Hematopoietic multipotent progenitor cell treated with erythropoietin and hydrocortisone succinate and interleukin-3 and kit ligand, for 6 days (in vitro differentiated cells): ENCODE measurements around the gene MITF.

Source experiments
- DNase-seq: peaks from one replicate; pipeline ENCODE4 v3.0.0-alpha.2; 2015

MITF gene

DNA sequence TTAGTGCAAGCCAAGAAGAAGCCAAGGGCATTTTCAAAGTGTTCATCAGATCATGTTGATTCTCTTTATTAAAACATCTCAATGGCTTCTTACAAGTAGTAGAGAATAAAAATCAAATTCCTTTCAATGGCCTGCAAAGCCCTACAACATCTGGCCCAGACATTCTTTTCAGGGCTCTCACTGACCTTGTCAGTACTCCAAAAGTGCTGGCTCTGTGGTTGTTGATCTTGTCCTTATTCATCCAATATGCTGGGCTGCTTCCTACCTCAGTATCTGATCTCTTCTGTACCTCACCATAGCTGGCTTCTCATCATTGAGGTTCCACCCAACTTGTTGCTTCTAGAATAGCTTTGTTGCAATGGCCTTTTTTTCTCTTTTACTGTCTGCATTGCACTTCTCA, 186.2 kb downstream of the MITF start:
- DNase-seq, result no peak

DNA sequence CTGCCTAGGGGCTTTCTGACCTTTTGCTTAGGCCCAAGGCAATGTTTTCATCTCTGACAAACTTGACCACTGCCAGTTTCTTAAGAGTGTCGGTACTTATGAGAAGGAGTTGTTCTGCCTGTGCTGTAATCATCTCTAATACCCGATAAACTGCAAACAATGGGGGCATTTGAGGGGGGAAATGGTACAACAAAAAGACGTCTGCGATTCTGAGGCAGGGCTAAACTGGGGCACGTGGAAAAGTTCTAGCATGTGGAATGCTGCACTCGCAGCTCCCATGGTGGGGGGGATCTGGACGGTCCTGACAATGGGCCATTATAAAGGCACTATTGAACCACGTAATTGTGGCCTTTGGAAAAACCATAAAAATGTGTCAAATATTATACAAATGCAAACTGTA, 187.1 kb downstream of the MITF start:
- DNase-seq, result no peak

DNA sequence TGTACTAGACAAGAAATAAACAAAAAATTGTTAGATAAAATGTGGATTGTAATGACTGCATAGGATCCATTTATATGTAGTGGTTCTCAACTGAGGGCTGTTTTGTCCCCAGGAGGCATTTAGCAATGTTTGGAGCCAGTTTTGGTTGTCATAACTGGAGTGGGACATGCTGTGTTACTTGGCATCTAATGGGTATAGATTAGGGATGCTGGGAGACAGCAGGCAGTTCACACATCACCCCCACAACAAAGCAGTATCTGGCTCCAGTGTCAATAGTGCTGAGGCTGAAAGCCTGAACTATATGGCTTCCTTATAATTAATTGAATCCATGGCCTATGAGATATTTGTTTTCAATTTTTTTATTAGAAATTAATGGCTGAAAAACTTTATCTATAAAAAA, 188.3 kb downstream of the MITF start:
- DNase-seq, result no peak

DNA sequence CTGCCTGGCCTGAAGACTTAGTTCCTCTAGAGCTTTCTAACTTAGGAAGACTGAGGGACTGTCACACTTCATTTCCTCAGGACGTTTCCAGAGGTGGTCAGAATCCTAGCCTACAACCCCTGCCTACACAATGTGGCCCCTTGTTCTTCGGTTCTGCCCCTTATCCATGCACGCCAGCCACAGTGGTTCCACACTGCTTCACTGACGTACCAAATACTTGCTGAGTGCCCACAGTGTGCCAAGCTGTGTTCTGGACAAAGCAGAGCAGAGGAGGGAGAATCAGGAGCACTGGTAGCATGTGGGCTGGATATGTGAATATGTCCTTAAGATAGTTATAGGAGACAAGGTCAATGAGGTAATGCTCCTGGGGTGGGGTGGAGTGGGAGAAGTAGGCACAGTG, 189.8 kb downstream of the MITF start:
- no peak for DNase-seq

DNA sequence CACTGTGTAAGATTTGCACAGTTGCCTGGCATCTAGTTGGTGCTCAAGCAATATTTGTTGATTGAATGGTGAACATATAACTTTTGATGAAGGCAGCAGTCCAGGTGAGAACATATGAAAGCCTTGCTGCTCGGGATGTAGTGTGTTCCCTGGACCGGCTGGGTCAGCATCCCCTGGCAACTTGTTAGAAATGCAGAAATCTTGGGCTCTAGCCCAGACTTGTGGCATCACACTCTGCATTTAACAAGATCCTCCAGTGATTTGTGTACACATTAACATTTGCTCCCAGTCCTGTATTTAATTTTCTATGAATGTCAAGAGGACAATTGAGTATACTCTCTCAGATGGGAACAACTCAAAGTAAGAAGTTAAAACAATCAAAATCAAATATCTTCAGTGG, 191.3 kb downstream of the MITF start:
- no peak for DNase-seq

DNA sequence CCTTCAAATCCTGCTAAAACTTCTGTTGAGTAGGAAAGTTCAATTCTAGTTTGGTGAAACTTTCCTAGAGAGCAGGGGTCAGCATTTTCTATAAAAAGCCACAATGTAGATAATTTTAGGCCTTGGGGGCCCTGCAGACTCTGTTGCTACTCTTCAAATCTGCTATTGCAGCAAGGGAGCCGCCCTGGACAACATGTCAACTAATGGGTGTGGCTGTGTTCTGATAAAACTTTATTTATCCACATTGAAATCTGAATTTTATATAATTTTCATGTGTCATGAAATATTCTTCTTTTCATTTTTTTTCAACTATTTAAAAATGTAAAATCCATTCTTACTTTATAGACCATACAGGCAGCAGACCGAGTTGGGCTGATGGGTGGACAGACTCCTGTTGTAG, 192.8 kb downstream of the MITF start:
- no peak for DNase-seq

DNA sequence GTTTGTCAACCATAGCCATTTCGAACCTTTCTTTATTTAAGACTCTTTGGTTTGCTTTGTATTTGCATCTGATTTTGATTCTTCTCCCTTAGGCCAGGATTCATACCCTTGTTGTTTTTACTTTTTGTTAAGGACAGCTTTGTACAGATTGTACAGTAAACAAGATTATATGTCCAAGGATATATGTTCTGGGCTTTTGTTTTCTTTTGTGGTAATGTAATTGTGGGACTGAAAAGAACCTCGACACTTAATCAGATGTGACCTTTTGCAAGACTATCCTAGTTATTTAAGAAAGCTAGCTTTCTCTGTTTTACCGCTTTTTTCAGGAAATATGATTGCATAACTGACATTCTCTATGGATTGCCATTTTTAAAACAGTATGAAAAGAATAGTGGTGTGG, 193.2 kb downstream of the MITF start:
- no peak for DNase-seq

DNA sequence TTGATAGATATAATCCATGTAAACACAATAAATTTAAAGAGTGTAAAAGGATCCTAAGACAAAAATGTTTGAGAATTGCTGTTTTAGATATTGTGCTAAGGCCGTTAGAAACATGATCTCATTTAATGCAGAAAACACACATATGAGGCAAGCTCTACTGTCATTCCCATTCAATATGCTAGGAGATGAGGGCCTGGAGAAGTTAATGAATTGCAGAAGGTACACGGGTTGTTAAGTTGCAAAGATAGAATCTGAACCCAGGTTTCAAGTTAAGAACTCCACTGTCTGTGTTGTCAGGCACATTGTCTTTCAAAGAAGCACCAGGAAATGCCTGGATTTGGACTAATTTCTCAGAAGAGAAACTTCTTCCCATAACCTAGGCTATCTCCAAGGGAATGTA, 195.1 kb downstream of the MITF start:
- DNase-seq, result no peak

DNA sequence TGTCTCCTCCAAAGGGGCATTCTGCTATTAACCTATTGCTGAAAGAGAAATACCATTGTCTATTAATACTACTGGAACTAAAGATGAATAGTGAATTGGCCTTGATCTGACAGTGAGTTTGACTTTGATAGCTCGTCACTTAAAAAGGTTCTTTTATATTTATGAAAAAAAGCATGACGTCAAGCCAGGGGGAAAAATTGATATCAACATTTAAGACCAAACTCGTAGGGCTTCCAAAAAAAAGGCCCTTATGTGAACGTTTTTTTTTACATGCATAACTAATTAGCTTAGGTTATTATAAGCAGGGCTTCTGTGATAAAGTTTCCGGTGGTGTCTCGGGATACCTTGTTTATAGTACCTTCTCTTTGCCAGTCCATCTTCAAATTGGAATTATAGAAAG, 197.0 kb downstream of the MITF start:
- no peak for DNase-seq

DNA sequence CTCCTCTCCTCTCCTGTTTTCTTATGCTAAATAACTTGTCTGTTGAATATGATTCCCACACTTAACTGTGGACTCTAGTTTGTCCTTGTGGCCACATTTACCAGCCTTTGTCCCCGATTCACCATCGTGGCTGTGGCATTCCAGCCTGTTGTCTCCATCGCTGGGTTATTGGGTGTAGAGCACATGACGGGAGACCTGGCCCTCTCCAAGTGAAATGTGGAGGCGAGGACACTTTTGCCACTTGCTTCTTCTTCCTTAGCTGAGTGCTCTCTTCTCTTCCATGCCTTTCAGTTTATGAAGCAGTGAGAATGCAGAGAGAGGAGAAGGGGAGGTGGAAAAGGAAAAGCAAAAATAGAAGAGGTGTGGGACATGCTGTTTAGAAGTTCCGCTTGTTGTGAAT, 198.8 kb downstream of the MITF start:
- DNase-seq, result no peak

DNA sequence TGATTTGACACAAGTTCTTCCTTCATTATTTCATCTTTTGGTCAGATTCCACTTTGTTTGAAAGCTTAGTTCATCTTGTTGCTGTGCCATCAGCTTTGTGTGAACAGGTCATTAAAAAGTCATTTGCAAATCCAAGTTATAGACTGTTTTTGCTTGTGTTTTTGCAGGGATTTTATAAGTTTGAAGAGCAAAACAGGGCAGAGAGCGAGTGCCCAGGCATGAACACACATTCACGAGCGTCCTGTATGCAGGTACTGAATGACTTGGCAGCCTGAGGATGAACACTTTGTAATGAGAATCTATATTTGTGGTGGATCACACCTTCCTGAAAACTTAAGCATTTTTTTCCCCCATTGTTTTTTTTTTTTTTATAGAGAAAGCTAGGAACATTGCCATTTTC, 199.7 kb downstream of the MITF start:
- no peak for DNase-seq

DNA sequence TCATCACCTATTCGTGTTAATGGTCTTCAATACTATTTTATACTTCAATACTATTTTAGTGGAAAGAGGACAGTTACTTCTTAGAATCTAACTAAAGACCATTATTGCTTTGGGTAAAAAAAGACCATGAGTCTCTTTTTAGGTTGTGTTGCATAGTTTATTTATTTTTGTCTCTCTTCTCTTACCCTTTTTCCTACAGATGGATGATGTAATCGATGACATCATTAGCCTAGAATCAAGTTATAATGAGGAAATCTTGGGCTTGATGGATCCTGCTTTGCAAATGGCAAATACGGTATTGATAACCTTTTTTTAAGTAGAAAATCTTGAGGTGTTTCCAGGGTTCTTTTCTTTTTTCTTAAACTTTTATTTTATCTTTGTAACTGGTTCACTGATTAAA, 201.8 kb downstream of the MITF start:
- DNase-seq, result no peak

DNA sequence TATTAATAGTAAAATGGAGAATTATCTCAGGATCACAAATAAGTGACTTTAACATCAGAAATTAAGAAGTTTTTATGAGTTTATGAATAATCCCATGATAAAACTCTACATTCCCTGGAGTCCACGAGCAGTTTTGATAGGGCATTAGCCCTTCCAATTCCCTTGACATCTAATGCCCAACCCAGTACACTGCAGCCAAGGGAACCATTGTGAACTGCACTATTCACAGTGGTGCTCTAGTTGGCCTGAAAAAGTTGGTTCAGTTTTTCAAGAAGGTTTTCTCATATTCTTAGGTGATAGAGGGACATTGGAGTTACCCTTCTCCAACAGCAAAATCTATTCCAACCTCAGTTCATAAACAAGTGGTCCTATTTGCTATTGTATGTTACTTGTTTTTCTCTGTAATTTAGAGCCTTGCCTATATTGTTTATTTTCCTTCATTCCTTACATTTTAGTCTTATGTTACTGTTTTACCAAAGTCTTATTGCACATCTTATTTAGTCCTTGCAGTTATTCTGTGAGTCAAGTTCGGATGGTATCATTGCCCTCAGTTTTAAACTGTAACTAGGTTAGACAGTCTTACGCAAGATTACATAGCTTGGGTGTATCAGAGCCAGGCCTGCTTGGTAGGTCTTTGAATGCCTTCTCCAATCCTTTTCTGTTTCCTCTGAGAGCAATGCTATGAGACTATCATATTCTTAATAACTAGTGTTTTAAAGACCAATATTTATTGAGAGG, 202.3 kb downstream of the MITF start:
- no peak for DNase-seq

DNA sequence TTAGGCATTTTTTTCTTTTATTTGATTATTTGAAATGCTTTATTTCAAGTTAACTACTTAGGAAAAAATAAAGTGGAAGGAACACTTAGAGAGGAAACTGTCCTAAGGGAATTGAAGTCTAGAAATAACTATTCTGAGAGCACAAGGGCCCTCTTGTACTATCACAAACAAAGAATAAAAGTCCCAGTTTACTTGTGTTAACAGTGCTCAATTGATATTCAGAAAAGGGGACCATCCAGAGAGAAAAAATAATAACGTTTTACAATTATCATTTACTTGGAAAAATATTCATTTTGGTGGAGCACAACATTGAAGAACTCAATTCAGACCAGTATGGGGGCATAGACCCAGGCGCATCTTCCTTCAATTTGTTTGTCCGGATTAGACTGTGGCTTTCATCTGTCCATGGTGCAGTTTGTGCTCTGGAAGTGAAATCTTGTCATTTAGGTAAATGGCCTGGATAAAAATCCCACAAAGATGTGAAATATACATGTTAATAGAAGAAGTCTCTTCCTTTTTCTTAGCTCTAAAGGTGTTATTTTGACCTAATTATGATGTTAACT, 205.7 kb downstream of the MITF start:
- DNase-seq, result no peak

DNA sequence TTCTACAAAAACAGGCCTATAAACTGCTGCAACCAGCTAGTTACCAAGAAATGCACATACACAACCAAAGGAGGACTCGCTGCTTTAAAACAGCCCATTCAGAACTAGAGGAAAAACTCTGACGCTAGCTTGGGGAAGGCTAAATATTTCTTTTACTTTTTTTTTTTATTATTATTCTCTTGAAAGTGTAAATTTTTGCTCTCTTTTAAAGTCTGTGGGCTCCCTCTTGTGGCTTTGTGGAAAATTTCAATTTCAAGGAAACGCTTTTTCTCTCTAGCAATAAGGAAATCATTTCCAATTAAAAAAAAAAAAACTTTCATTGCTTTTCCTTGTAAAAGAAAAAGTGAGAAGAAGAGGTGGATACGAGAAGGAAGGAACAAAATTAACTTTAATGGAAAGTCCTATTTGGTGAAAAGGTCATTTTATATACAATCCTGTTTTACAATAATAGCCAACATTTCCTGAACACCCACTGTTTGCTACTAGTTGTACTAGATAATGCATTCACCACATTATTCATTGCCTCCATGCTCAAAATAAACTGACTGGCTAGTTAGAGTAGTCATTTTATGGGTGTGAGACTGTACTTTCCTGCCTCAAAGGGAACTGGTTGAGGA, 209.1 kb downstream of the MITF start:
- peak; percentile 74 for DNase-seq

DNA sequence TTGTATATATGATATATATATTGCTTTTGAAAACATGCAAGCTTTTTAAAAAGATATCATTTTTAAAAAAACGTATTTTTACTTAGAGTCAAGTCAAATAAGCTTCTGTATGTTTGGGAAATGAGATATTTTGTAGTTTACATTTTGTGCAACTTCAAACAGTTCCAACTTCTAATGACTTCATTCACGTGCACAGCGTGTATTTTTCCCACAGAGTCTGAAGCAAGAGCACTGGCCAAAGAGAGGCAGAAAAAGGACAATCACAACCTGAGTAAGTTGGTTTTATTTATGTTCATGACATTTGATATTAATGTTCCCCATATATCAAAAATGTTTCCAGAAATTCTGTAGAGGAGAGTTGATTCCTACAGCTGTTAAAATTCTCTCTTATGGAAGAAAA, 212.4 kb downstream of the MITF start:
- no peak for DNase-seq

DNA sequence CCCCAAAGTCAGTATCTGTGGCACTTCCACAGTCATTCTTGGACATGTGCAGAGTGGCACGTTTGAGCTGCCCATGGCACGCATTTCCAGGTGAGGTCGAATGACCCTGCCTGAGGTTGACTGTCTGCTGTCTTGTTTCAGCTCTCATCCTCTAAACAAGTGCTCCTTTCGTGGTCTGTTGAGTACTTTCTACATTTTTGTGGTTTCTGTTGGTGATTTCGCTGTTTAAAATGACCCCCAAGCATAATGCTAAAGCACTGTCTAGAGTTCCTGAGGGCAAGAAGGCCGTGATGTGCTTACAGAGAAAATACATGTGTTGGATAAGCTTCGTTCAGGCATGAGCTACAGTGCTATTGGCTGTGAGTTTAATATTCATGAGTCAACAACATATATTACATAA, 220.3 kb downstream of the MITF start:
- DNase-seq, result no peak

DNA sequence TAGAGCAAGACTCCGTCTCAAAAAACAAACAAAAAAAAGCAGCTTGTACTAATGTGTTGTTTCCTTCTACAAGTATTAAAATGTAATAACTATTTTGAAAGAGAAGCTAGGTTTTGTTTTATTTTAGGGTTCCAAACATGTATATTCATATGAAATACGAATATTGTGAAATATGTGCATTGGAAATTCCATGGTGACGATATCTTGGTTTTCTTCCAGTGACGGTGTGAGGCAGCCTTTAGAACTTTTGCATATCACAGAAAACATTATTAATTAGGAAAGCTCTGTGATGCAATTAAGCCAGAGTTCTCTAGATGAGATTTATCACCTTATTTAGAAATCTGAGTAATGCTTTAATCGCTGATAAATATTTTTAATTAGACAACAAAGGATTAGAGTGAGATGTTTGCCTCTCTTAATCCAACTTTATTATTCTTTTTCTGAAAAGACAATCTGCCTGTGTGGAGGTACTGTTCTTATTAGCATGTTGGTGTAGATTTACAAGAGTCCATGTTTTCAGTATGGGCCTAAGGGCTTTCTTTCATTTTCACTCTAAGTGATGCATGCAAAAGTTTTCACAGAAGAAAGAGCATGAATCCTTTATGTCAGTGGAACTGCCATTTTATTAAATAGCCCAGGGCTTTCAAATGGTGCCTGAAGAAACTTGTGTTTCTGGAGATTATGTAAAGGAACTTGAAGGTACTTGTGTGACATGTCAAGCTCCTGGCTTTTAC, 222.6 kb downstream of the MITF start:
- DNase-seq, result no peak

DNA sequence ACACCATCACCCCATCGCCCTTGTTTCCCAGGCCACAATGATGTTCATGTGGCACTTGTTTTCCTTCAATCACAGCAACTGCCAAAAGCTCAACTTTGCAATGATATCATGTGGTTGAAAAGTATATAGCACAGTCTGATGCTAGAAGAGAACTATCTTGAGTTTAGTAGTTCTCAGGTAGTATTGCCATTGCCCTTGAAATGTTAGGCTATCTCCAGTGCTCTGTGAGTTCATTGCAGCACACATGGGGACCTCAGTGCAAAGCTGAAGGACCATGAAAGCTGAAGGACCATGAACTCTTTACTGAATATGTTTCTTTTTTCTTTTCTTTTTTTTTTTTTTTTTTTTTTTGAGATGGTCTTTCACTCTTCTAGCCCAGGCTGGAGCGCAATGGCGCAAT, 224.4 kb downstream of the MITF start:
- DNase-seq, result no peak

DNA sequence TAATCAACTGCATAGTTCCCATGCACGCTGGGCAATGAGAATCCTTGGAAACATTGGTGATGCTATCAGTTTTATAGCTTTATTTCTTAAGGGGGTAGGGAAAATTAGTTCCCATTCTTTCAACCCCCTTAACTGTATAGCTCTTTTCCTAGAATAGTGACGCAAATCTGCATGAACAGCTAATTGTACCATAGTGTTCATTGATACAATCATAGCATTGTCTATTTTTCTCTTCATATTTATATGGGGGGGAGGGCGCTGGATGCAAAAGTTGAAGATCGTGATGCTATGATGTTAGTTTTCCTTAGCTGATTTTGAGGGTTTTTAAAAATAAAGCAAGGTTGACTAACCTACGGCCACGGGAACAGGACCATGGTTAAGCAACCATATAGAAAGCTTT, 227.9 kb downstream of the MITF start:
- DNase-seq, result no peak

DNA sequence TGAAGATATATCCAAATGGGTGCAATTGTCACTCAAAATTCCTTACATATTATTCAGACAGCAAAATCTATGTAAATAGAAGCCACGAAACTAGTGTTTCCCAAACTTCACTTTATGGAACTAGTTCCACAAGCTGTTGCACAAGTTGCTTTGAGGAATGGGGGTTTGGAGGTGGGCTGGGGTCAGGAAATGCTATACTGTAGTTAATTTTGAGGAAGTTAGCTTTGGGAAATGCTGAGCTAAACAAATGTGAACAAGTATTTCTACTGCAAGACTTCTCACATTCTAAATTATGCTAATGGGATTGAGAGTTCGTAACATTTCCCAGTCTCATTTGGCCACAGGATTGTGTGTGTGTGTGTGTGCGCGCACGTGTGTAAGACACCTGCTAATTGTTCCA, 231.6 kb downstream of the MITF start:
- peak; percentile 3 for DNase-seq

DNA sequence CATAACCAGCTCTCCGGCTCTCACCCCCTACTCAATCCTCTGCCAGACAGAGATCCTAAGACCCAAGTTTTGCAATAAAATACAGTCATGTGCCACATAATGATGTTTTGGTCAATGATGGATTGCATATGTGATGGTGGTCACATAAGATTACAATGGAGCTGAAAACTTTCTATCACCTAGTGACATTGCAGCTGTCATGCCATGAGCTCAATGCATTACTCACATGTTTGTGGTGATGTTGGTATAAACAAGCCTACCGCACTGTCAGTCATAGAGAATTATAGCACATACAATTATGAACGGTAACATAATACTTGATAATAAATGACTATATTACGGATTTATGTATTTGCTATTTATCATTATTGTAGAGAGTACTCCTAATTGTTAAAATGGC, 233.4 kb downstream of the MITF start:
- no peak for DNase-seq

DNA sequence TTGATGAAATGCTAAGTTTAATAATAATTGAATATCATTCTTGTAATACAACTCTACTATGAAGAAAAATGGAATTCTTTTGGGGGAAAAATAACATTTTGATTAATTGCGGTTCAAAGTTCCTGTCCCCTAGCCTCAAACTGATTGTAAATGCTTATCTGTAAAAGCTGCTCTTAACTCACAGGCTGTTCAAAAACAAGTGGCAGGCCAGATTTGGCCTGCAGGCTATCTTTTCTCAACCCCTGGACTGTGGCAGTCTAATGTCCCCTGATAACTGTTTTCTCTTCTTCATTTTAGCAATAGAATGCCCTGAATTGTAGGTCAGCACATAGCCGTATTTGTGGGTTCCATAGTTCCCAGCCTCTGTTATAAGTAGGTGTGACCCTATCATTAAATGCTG, 236.8 kb downstream of the MITF start:
- DNase-seq, result no peak
